Muscle of arm (tissue), 14 donors: ENCODE results near the gene RNF133. TPM values are rescaled to one million over a fixed set of nuclear protein-coding genes. Genes with fewer than 3 reads are reported as not detected.

Source experiments
- DNase-seq: peaks from one replicate; pipeline ENCODE4 v3.0.0-alpha.2; 2013
- long read RNA-seq, 11 donors: transcript quantifications; one replicate each; lab custom pipeline, GENCODE V29; 2026
- polyA plus RNA-seq, 12 donors: library from polyadenylated mRNA; unstranded; fragments of 120-200 nt; gene quantifications; one replicate each; pipeline ENCODE4 v1.2.1, GENCODE V29; 2013; ENCODE audit not compliant: insufficient read length in 12 of 12

The RNF133 gene, protein sequence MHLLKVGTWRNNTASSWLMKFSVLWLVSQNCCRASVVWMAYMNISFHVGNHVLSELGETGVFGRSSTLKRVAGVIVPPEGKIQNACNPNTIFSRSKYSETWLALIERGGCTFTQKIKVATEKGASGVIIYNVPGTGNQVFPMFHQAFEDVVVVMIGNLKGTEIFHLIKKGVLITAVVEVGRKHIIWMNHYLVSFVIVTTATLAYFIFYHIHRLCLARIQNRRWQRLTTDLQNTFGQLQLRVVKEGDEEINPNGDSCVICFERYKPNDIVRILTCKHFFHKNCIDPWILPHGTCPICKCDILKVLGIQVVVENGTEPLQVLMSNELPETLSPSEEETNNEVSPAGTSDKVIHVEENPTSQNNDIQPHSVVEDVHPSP
- polyA plus RNA-seq: under 1 TPM in 1 of 12 donors, not detected in 11; 0.12 TPM
- long read RNA-seq, donor 1: 0 reads
- long read RNA-seq, donor 2: 0 reads
- long read RNA-seq, donor 3: 0 reads
- long read RNA-seq, donor 4: 0 reads
- long read RNA-seq, donor 5: 0 reads
- long read RNA-seq, donor 6: 0 reads
- long read RNA-seq, donor 7: 0 reads
- long read RNA-seq, donor 8: 0 reads
- long read RNA-seq, donor 9: 0 reads
- long read RNA-seq, donor 10: 0 reads
- long read RNA-seq, donor 11: 0 reads

DNA sequence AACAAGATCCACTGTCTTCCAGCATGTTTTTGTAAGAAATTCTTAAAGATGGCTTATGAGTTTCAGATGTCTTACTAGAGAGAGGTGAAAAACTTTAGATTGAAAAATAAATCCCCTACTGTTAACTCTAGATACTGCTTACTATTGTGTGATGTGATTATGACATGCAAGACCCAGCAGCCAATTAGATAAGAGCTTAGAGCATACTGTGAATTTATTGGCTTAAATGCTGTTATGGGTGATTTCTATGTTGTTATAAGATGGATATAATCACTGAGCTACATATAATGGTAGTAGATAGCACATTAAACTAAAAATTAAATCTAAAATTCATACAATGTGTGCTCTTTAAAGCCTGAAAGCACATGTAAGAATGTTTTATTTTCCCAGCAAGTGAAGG lies at the start of gene RNF133:
TSS of gene RNF133 (minus strand) at position 101 of the 400 bp plus-strand sequence. CDS start 199 bp downstream, outside the sequence.
- no peak for DNase-seq

GRCh38 chr7:122748195-122748594 lies 49.3 kb upstream of the RNF133 start:
- no peak for DNase-seq

DNA sequence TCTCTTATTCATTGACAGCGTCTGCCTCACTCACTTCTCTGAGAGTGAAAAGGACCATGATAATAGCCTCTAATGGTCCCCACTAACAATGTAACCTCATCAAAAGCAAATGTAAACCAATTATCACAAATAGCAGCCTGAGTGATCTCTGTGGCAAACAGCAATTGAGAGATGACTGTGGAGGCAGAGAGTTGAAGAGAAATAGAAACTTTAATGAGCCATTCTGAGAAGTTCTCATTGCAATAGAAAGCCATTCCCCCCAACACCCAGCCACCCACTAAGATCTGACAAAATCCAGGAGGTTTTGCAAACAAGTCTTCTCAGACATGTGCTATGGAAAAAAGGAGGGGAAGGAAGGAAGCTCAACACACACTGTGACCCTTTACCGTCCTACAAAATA lies 48.0 kb upstream of the RNF133 start:
- DNase-seq: no peak

- DNase-seq: no peak
Observed at GRCh38 chr7:122743211-122743610, 44.3 kb upstream of the RNF133 start.

- no peak for DNase-seq
Observed at GRCh38 chr7:122738947-122739346, 40.0 kb upstream of the RNF133 start.

GRCh38 chr7:122736183-122736582 lies 37.3 kb upstream of the RNF133 start:
- DNase-seq: no peak

- no peak for DNase-seq
Observed at GRCh38 chr7:122727759-122728158, 28.8 kb upstream of the RNF133 start.

DNA sequence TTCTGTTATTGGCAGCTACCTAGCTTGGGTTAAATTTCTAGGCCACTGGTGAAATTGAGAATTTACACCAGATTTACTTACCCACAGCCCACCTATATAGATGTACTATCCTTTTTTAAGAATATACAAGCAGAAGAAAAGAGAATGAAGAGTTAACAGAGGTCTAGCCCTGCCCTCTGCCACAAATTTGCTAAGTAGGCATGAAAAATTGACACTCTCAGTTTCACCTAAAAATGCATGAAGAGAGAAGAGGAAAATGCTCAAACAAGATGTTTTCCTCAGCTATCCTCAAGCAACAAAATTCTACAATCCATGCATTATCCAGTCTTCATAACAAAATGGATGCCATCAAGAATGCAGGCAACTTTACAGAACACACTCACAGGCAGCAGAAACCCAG lies 28.4 kb upstream of the RNF133 start:
- no peak for DNase-seq

- DNase-seq: no peak
Observed at GRCh38 chr7:122726881-122727280, 28.0 kb upstream of the RNF133 start.

- DNase-seq: no peak
Observed at GRCh38 chr7:122724366-122724765, 25.4 kb upstream of the RNF133 start.

DNA sequence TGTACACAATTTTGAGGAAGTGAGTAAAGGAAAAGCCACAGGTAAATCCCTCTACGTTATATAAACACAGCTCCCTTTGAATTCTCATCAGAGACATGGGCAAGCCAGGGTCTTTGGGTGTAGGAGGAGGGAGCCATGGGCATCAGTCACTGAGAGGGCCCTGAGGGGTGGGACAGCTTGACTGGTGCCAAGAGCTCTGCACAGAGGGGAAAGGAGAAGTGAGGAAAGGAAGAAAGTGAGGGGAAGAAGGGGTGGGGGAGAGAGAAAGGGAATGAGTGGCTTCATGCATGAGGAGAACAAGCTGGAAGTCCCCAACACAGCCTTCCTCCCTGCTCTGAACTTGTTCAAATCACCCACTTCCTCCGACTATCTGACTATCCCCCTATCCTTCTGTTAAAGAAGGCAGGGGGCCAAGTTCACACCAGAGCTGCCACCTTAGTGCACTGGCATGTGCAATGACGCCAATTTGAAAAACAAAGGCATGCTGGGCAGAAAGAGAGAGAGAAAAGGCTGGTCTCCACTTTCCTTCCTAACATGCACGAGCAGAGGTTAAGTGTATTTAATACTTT lies 20.2 kb upstream of the RNF133 start:
- DNase-seq: no peak

DNA sequence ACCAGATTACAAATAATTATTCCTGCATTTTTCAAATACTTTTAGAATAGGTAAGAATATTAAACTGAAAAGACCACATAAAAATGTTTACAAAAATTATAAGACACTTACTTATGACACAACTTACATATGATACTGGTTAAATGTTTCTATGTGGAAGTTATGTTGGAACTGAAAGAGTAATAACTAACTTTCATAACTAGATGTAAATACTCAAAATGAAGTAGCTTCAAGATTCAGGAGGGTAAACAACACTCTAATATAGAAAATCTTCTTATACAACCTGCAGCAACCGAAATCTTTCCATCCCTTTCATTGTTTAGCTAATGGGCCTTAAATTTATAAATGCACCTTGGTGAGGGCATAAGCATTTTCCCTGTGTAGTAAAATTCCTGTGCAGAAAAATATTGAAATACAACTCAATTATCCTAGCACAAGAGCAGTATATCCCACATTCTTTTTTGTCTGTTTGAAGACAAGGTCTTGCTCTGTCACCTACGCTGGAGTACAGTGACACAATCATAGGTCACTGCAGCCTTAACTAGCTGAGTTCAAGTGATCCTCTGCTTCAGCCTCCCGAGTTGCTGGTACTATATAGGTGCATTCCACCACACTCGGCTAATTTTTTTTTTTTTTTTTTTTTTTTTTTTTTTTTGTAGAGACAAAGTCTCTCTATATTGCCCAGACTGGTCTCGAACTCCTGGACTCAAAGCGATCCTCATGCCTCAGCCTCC lies 18.6 kb upstream of the RNF133 start:
- no peak for DNase-seq

- DNase-seq: no peak
Observed at GRCh38 chr7:122715183-122715582, 16.3 kb upstream of the RNF133 start.

DNA sequence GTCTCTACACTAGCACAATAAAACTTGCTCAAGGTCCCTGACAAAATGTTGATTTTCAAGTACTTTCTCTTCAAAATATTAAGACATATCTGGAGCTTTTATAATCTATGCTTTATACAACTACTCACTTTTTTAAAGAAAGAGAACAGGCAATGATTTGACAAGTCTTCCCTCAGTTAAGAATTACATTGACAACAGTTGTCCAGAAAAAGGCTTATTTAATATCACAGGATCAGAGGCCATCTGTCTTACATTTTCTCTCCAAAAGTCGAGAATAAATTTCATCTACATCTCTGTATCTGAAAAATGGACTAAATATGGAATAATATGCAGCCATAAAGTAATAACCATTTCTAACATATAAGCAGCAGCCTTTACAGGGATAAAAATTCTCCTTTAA lies 12.0 kb upstream of the RNF133 start:
- no peak for DNase-seq

DNA sequence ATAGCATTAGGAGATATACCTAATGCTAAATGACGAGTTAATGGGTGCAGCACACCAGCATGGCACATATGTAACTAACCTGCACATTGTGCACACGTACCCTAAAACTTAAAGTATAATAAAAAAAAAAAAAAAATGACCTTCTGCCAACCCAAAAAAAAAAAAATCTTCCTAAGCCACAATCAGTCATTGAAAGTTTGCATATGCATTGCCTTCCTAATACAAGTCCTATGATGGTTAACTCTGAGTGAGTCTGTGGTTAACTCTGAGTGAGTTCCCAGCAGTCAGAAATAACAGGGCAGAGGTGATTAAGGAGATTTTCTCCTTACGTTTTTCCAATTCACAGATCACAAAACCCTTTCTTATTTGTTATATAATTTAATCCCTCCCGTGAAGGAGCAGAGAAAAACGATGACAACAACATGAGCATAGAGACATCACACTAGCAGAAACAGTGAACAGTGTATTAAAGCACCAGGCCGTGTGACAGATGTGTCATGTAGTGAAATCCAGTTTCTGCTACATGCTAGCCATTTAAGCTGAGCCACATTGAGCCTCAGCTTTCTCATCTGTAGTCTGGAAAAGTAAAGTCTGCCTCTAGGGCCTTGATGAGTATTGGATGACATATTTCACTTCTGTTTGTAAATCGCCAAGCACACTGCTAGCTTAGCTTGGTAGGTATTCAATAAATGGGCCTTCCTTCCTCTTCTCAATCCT lies 11.2 kb upstream of the RNF133 start:
- DNase-seq: no peak

DNA sequence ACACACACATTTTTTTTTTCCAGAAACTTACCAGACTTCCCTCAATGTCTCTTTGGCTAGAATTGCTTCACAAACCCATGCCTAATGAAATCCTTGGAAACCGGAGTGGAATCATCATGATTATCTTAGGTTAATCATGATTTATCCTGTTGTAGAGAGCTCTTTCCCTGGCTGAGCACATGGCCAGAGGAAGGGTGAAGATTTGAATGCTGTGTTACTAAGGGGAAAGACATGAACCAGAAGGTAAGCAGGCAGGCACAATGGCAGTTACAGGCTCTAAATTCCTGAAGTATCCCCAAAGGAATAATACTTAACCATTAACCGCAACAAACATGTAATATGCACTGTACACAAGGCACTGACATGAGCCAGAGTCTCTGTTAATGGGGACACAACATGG lies 7.9 kb upstream of the RNF133 start:
- no peak for DNase-seq

DNA sequence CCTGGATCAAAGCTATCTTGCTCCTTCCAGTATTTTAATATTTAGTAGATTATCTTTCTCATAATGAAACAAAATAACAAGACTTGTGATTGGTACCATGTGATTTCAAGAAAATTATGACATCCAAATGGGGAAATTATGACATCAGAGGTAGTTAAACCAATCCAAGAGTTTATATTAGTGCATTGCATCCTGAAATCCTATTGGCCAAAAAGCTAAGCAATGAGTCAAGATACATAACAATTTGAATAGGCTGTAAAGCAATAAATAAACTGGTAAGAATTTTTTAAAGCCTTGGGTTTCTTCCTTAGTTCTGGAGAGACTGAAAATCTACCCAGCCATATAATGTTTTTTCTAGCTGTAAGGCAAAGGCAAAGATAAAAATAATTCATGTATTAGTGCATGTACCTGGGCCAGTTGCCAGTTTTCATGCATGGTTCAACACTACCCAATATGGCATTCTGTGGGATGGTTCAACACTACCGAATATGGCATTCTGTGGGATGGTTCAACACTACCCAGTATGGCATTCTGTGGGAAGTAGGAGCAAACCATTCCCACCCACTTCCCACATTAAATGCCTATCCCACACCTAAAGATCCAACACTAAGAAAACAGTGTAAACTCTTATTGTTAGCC lies 4.1 kb upstream of the RNF133 start, which contains the start of gene RNF148:
TSS of gene RNF148 (minus strand) at position 51 of the 639 bp plus-strand sequence. CDS start 172 bp downstream, outside the sequence.
- DNase-seq: no peak

- DNase-seq: no peak
Observed at GRCh38 chr7:122695816-122696215, 3.1 kb downstream of the RNF133 start.

DNA sequence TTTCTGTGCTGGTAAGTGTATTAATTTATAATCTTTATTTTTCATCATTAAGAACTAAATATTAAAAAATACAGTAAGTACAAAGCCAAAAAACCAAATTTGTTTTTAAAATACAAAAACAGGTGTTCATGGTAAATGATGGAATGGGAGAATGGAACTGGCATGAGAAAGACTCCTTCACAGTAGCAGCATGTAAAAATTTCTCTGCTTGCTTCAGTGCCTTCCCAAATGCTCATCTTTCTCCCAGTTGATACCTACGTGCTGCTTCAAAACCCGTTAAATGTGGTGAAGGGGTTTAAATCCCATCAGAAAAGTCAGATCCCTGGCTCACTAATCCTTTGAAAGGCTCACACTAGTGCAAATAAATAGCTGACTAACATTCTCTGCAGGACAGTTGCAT lies 4.2 kb downstream of the RNF133 start:
- DNase-seq: no peak

DNA sequence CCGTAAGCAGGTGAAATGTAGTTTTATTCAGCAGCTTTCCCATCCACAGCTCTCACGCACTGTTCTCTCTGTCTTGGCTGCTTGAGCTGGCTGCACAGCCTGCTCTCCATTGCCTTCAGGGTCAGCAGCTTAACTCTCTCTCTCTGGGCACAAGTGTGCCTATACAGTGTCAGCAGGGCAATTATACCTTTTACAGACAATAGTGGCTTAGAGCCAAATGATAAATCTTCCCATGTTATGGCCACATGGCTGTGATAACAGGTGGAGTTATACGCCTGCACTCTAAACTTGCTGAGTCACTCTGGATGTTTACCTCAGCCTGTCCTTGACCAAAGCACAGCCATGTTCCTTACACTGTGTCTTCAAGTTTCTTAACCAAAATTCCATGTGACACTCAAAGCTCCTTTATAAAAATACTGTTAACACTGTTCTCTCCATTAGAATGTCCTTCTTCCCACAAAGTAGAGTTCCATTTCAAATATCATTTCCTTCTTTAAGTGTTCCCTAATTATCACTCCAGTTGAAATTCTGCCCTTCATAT lies 6.1 kb downstream of the RNF133 start:
- DNase-seq: no peak
